Measurements from ENCODE around the gene CHEK1. TPM values are rescaled to one million over a fixed set of nuclear protein-coding genes. Genes with fewer than 3 reads are reported as not detected.
"Not testable (repeated sequence)": the region's sequence is repeated elsewhere in the genome, so short reads cannot be mapped to it uniquely, and the experiment has no call there.

CHEK1 gene
- total RNA-seq, 2 donors from 2014 or later = 112 to 137 TPM

DNA sequence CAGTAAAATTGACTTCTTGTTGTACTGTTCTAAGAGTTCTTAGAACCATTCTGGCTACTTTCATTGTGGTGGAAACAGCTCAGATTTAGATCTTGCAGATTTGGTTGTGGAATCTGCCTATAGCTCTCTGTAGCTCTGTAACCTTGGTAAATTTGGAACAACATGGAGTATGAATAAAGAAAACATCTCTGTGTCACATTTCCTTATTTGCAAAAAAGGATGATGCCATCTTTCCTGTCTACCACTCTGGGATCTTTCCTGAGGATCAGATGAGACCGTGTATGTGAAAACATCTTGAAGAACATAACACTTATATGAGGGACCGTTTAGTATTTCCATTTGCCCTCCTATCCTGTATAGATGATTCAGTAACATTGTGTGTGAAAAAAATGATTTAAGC, 46.6 kb downstream of the CHEK1 start:
- peaks cover 4 to 6% of the 10 kb centered on the region in 2 donors for H3K9me3 Mint-ChIP-seq
- no peak overlapping the region for H3K27ac Mint-ChIP-seq
- peaks cover 20 to 24% of the 10 kb centered on the region in 2 donors for H3K36me3 Mint-ChIP-seq
- ATAC-seq (no peak), DNase-seq (ENCODE audit: low spot score in 2 of 2) (no peak)

DNA sequence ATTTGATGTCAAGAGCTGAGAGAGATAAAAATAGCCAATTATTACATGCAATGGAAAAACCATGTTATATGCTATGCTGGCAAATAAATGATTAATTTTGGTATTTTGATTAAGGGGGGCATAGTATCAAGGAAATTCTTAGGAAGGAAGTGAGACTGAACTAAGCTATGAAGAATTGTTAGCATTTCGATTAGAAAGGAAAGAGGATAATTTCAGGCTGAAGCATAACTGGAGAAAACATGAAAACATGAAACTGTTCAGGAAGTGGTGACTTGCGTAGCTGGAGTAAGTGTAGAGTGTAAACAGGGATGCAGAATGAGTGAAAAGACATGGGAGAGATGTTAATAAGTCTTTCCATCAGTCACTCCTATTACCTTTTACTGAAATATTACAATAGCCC, 49.2 kb downstream of the CHEK1 start:
- Mint-ChIP-seq H3K27ac (no peak overlapping the region), H3K36me3 (peaks cover 19 to 24% of the 10 kb centered on the region in 2 donors), H3K9me3 (no peaks in the 10 kb centered on the region)
- DNase-seq (ENCODE audit: low spot score in 2 of 2) (no peak), ATAC-seq (no peak)

DNA sequence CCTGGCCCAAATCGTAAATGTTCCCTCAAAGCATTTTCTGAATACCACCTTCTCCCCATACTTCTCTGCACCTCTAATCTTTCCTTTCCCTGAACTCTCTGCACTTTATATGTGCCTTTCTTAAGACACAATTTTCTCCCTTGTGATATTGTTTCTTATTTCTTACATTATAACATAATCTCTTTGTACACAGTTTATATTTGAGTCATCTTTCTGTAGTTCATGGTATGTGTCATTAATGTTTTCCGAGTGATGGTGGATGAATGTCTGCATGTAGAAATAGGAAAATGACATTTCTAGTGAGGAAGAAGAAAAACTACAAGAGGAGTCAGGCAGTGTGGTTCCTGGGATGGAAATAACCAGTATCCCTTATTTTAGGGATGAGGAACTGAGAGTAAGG, 50.2 kb downstream of the CHEK1 start:
- Mint-ChIP-seq H3K9me3 (no peaks in the 10 kb centered on the region), H3K36me3 (peaks cover 19 to 24% of the 10 kb centered on the region in 2 donors), H3K27ac (no peak overlapping the region)
- ATAC-seq (no peak), DNase-seq (ENCODE audit: low spot score in 2 of 2) (no peak)

DNA sequence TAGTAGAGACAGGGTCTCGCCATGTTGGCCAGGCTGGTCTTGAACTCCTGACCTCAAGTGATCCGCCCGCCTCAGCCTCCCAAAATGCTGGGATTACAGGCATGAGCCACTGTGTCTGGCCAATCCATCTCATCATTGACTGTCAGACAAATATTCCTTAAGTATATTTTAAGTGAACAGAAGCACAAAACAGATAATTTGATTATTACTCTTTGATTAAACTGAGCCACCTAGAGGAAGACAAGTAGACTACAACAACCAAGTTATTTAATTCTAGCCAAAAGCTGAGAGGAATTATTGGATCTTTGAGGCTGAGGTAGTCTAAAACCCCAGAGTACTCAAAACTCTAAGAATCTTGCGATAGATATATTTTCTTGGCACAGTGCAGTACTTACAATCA, 54.4 kb downstream of the CHEK1 start:
- peak overlapping the region in 1 of 2 donors; percentile 46 for H3K27ac Mint-ChIP-seq
- peak in 1 of 2 donors; percentile 66 for ATAC-seq

DNA sequence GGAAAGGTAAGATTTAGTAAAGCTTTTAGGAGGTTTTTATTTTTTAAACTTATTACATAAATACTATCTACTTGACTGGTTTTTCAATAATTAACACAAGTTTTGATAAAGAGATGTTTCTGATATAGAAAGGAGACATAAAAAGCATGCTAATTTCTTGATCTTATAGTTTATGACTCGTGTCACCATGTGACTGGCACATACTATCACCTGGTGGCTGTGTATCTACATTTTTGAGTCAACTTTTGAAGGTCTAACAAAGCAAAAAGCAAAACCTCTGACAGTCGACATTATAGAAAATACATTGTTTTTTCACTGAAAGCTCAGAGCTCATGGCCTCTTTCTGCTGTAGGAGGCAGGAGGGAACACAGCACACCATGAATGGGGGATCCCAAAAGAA, 54.9 kb downstream of the CHEK1 start:
- DNase-seq (ENCODE audit: low spot score in 2 of 2) (no peak), ATAC-seq (peak; percentile 48 to 85)
- Mint-ChIP-seq H3K9me3 (no peaks in the 10 kb centered on the region), H3K27ac (peak overlapping the region in 1 of 2 donors; percentile 11), H3K36me3 (peaks cover 17 to 19% of the 10 kb centered on the region in 2 donors)

More for the DNA sequence above, 54.4 kb downstream of the CHEK1 start:
- H3K9me3 Mint-ChIP-seq = no peaks in the 10 kb centered on the region
- DNase-seq (ENCODE audit: low spot score in 2 of 2) = no peak
- H3K36me3 Mint-ChIP-seq = peaks cover 17 to 19% of the 10 kb centered on the region in 2 donors

DNA sequence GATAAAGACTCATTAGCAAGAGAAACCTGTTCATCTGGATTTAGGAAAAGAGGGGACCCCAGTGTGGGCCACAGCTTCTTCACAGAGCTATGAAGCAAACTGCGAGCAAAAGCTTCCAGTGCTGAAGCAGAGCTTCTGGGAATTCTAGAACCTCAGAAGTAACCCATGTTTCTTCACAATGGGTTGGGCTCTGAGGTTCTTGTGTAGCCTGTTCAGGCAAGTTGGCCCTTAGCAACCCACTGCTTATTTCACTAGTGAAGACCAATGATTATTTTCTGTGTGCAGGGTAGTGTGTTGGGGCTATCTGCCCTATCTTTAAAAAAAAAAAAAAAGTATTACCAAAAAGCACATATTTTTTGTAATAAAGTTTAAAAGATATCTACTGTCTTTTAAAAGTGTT, 55.8 kb downstream of the CHEK1 start, which contains the start of gene ACRV1:
TSS of gene ACRV1 (minus strand) at position 101 of the 400 bp plus-strand sequence. CDS start at position 34, 67 bp downstream.
- ATAC-seq = no peak
- H3K27ac Mint-ChIP-seq = peak within 1 kb of the TSS in 1 of 2 donors; percentile 11
- DNase-seq (ENCODE audit: low spot score in 2 of 2) = no peak
- no peaks in the 10 kb centered on the region for H3K9me3 Mint-ChIP-seq
- H3K36me3 Mint-ChIP-seq = peaks cover 17 to 19% of the 10 kb centered on the region in 2 donors

DNA sequence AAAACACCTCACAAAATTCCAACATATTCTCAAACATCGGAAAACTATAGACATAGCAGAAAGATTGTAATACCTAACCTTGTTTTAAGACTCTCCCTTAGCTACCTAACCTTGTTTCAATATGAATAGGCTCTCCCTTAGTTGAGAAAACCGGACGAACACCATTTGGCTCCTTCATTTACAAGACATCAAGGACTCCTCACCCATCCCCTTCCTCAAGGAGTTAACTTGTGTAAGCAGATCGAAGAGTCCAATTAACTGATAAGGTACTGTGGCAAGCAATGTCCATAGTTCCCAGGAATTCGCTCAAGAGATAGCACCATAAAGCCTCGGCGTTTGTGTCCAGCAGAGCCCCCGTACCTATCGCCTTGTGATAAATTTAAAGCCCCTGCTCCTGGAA, 60.3 kb downstream of the CHEK1 start:
- ATAC-seq = no peak
- no peak for DNase-seq (ENCODE audit: low spot score in 2 of 2)
- Mint-ChIP-seq H3K27ac (no peak overlapping the region), H3K36me3 (no peaks in the 10 kb centered on the region), H3K9me3 (no peaks in the 10 kb centered on the region)

DNA sequence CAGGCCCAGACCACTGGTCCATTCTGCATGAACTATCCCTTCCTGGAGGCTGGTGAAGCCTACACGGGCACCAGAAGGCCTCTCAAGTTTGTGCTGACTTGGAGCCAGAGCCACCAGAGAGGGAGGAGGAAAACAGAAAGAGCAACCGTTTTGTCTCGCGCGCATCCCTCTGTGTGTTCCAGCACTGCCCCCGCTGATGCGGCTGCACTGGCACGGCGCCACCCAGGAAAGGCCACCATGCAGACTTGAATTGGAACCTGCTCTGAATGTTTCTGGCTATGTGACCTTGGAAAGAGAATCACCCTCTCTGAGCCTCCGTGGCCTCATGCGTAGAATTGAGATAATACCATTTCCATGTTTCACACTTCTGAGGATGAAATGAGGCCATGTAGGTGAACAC, 63.1 kb downstream of the CHEK1 start:
- DNase-seq (ENCODE audit: low spot score in 2 of 2) = no peak
- H3K27ac Mint-ChIP-seq = no peak overlapping the region
- no peaks in the 10 kb centered on the region for H3K36me3 Mint-ChIP-seq
- ATAC-seq = no peak
- no peaks in the 10 kb centered on the region for H3K9me3 Mint-ChIP-seq

DNA sequence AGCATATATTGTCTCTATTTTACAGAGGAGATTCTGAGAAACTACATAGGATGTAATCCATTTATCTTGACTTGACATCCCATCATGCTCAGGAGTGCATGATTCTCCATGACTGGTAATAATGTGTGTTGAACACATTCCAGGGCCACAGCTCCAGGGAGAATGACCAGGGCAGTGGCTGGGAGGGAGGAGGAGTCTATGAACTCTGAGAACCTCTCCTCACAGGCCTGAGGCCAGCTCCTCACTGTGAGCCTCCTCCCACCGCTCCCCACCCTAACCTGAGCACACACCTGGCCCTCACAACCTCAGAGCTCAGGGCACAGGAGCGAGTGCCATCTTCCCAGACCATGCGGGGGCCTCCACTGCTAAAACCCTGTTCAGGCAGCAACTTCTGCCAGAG, 63.7 kb downstream of the CHEK1 start:
- no peaks in the 10 kb centered on the region for H3K36me3 Mint-ChIP-seq
- no peak overlapping the region for H3K27ac Mint-ChIP-seq
- DNase-seq (ENCODE audit: low spot score in 2 of 2) = no peak
- ATAC-seq = no peak
- no peaks in the 10 kb centered on the region for H3K9me3 Mint-ChIP-seq

DNA sequence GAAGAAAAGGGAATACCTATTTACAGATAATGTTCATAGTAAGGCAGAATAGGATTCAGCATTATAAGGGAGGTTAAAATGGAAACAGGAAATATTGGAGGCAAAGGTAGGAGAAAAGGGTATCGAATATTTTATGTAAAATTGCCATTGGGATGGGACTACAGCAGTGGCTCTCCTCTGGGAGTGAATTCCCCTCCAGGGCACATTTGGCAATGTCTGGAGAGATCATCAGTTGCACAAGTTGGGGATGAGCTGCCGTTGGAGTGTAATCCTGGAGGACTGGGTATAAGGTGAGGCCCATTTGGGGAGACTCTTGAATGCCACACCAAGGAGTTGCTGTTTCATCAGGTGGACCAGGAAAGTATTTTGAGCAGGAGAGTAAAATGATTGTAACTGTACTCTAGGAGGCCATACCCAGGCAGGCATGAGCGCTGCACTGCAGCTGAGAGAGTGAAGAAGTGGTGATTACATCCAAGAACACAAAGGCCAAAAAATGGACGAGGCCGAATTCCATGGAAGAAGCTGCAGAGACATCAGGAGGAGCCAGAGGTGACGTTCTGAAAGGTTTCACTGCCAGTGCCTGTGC, 64.4 kb downstream of the CHEK1 start:
- ATAC-seq (no peak), DNase-seq (ENCODE audit: low spot score in 2 of 2) (no peak)
- H3K9me3 Mint-ChIP-seq = no peaks in the 10 kb centered on the region
- H3K36me3 Mint-ChIP-seq = no peaks in the 10 kb centered on the region
- H3K27ac Mint-ChIP-seq = no peak overlapping the region

DNA sequence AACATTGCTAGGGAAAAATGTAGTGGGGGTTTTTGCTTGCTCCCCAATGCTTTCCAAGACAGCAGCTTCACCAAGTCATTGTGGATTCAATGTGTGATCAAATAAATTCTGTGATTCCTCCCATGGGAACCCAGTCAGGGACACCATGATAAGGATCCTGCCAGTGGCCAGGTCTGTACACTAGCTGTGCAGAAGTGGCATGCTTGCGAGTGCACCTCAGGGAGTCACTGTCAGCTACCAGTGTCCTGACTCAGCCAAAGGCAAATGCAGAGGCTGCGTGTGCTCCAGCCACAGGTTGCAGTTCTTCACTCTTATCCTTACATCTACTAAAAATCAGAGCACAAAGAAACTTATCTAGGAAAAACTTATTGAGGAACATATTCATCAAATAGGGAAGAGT, 65.0 kb downstream of the CHEK1 start:
- H3K36me3 Mint-ChIP-seq = no peaks in the 10 kb centered on the region
- no peak for ATAC-seq
- H3K9me3 Mint-ChIP-seq = no peaks in the 10 kb centered on the region
- H3K27ac Mint-ChIP-seq = peak overlapping the region in 1 of 2 donors; percentile 2
- DNase-seq (ENCODE audit: low spot score in 2 of 2) = no peak

DNA sequence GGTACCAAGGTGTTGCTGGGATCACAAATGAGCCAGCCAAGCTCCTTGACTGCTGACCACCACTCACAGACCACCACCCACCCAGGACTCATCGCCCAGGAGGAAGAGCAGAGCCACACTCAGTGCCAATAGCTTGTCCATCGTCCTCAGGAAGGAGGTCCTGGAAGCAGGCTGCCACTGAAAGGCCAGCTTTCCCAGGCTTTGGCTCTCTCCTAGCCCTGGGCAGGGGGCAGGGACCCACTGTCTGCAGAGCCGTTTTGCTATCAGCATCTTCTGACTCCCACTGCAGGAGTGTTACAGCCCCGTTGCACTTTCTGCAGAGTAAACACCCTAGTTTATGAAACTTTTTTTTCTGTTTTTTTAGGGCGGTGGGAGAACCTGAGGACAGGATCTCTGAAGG, 67.9 kb downstream of the CHEK1 start:
- ATAC-seq = no peak
- H3K27ac Mint-ChIP-seq = no peak overlapping the region
- no peaks in the 10 kb centered on the region for H3K36me3 Mint-ChIP-seq
- H3K9me3 Mint-ChIP-seq = no peaks in the 10 kb centered on the region
- DNase-seq (ENCODE audit: low spot score in 2 of 2) = no peak

DNA sequence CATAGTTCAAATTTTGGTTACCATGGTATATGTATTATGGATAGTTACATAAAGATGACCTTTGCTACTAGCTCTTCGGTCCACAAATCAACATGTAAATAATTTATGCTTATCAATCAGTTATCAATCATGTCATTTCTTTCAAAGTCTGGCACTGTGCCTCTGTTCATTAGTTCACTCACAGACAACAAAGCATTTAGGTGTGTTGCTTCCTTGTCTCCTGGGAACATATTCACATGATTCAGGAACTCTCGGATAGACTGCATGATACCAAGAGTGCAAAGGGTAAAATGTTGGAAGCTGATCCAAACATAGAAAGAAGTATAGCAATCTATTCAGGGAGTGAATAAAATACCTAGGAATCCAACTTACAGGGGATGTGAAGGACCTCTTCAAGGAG, 70.0 kb downstream of the CHEK1 start:
- DNase-seq (ENCODE audit: low spot score in 2 of 2) = no peak
- Mint-ChIP-seq H3K27ac (no peak overlapping the region), H3K36me3 (no peaks in the 10 kb centered on the region), H3K9me3 (no peaks in the 10 kb centered on the region)
- ATAC-seq = no peak

DNA sequence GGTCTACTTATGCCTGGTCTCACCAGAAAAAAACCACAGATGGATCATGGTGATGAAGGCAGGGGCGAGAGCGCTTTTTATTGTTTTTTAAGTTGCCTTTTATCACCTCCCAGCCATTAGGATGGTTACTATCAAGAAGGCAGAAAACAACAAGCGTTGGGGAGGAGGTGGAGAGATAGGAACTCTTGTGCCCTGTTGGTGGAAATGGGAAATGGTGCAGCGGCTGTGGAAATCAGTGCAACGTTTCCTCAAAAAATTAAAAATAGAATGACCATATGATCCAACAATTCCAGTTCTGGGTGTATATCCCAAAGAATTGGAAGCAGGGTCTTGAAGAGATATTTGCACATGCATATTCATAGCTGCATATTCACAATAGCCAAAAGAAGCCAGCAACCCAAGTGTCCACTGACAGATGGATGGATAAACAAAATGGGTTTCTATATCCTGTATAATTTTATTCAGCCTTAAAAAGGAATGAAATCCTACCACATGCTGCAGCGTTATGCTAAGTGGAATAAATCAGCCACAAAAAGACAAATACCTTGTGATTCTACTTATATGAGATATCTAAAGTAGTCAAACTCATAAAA, 76.2 kb downstream of the CHEK1 start:
- ATAC-seq (no peak), DNase-seq (ENCODE audit: low spot score in 2 of 2) (no peak)
- H3K36me3 Mint-ChIP-seq = no peaks in the 10 kb centered on the region
- no peak overlapping the region for H3K27ac Mint-ChIP-seq
- no peaks in the 10 kb centered on the region for H3K9me3 Mint-ChIP-seq

DNA sequence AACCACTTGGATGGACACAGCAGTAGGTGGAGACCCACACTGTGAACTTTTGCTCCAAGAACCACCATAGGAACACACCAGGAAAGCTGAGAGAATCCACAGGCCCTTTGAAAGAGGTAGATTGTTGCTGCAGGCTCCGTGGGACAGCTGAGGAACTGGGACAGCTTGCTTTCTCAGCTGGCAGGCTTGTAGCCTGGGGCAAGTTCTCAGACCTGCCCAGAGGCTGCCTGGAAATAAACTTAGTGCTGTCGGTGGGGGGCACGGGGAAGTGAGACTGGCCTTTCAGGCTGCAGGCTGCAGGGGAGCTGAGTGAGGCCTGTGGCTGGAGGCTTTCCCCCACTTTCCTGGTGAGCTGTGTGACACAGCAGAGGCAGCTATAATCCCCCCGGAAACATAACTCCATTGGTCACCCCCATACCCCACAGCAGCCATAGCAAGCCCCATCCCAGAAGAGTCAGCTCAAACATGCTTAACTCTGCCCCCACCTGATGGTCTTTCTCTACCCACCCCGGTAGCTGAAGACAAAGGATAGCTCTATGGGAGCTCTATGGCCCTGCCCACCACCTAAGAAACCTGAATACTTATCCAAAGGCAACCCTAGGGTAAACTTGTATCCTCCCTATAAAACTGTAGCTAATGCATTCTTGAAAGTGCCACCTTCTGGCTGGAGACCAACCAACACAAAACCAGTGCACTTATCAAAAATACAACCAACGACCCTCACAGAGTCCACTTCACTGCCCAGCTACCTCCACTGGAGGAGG, 77.1 kb downstream of the CHEK1 start:
- Mint-ChIP-seq H3K9me3 (no peaks in the 10 kb centered on the region), H3K36me3 (no peaks in the 10 kb centered on the region), H3K27ac (no peak overlapping the region)
- DNase-seq (ENCODE audit: low spot score in 2 of 2) (no peak), ATAC-seq (no peak)

DNA sequence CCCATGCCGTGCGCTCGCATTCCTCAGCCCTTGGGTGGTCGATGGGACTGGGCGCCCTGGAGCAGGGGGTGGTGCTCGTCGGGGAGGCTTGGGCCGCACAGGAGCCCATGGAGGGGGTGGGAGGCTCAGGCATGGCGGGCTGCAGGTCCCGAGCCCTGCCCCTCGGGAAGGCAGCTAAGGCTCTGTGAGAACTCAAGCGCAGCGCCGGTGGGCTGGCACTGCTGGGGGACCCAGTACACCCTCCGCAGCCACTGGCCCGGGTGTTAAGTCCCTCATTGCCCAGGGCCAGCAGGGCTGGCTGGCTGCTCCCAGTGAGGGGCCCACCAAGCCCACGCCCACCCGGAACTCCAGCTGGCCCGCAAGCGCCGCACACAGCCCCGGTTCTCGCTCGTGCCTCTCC, 79.7 kb downstream of the CHEK1 start:
- not testable (repeated sequence) for H3K27ac Mint-ChIP-seq; ATAC-seq; H3K36me3 Mint-ChIP-seq; H3K9me3 Mint-ChIP-seq; DNase-seq (ENCODE audit: low spot score in 2 of 2)

DNA sequence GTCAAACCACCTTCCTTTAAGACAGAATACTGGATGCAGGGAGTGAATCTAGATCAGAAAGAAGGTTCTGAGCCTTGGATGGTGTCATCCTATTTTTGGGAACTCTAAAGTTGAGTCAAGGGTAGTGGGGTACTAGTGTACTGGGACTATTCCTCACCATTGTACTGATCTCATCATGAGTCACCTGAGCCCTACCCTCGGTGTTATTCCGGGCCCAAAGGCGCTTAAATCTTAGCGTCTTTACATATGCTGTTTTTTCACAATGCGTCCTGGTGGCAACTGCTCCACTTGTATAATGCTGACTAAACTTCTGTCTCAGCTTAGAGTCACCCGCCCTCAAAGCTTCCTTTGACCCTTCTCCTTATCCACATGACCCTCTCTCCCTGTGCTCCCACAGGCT, 95.8 kb downstream of the CHEK1 start:
- no peak overlapping the region for H3K27ac Mint-ChIP-seq
- peaks cover 0 to 7% of the 10 kb centered on the region in 2 donors for H3K36me3 Mint-ChIP-seq
- ATAC-seq = no peak

More for the DNA sequence above, 95.8 kb downstream of the CHEK1 start:
- no peaks in the 10 kb centered on the region for H3K9me3 Mint-ChIP-seq
- DNase-seq (ENCODE audit: low spot score in 2 of 2) = no peak

All from activated naive CD4-positive, alpha-beta T cell treated with anti-CD3 and anti-CD28 coated beads, Interleukin-2, amount 50 U/mL, for 72 hours (primary cell).